HG03095 (cell line): ENCODE results near the gene WDR70.
"Not testable (repeated sequence)": the region's sequence is repeated elsewhere in the genome, so short reads cannot be mapped to it uniquely, and the experiment has no call there.

Experiments used
- ATAC-seq: cut with Tn5 transposase; IDR thresholded peaks from one replicate; pipeline ENCODE4 v1.9.1; 2021; ENCODE audit warnings: moderate library complexity; ENCODE audit not compliant: unreplicated experiment

The WDR70 gene

DNA sequence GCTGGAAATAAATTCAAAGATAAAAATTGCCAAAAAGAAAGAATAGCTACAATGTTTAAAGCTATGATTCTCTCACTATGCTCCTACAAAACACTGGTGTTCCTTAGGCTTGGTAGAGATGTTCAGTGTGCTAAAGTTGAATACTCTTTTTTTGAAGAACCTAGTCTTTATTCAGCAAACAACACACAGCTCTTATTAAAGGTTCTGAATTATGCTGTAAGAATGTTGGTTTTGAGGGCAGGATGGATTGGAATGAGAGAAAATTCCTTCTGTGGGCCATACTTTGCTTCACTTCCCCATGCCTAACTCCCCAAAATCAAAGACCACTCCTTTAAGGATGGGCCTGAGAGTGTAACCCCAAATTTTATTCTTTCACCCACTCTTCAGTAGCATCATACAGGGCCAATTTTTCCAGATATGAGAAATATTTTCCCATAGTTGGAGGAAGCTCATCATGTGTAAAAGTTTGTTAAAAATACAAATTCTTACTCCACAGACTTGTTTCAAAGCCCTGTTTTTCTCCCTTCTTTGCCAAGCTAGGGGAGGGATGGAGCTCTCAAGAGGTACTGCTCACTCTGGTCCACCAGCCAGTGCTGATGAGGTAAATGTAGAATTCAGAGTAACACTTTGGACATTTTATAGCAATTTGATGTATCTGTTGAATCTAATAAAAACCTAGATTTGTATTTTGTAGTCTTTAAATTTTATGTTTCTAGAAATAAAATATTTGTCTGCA is 361.4 kb downstream of the WDR70 start:
- ATAC-seq: no peak

DNA sequence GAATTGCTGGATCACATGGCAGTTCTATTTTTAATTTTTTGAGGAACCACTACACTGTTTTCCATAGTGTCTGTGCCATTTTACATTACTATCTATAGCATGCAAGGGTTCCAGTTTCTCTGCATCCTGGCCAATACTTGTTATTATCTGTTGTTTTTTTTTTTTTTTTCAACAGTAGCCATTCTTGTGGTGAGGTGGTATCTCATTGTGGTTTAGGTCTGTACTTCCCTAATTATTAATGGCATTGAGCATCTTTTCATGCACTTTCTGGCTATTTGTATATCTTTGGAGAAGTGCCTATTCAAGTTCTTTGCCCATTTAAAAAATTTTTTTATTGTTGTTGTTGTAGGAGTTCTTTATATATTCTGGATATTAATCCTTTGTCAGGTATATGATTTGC is 363.0 kb downstream of the WDR70 start:
- no peak for ATAC-seq

DNA sequence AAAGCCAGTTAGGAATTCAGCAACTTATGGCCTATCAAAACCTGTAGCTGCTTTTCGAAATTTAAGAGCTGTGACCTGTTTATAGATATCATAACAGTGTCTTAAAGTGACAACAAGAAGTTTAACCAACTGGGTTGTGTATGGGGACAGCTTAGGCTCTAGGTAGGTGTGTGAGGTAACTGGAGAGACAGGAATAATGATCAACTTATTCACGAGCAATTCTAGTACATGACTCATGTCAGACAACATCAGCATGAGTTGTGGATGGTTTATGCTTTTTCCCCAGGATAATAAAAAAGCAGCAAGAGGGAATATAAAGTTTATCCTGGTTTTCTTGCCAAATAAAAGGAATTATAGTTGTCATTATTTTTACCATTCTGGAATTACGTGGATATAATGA is 372.1 kb downstream of the WDR70 start:
- no peak for ATAC-seq

DNA sequence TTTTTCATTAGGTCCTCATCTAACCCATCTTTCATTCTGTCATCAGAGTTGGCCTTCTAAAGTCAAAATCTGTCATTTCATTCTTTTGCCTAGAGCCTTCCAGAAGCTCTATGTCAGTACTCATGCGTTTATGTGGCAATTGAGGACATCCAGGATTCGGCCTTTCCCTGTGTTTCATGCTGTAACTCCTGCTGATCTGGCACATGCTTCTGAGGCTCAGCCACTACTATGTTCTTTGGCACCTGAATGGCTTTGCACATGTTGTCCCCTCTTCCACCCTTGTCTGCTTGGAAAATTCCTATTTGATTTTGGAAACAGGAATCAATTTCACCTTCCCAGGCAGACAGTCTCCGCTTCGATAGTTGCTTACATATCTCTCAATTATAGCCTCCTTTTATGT is 375.9 kb downstream of the WDR70 start:
- no peak for ATAC-seq

DNA sequence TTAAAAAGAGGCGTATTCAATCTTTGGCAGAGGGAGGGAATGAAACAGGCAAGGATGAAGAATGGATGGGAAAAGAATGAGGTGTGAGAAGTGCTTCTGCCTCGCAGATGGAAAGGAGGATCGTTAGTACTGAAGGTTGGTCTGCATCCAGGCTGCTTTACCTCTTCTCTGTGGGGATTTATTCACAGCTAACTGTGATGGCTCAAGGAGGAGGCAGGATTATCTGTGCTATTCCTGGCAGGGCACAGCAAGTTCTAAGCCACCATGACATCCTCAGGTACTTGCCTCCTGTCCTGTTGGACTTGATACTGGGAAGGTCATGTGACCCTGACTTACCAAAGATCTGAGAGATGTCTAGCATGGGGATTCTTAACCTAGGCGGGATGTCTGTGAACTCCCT is 376.5 kb downstream of the WDR70 start:
- ATAC-seq: no peak

DNA sequence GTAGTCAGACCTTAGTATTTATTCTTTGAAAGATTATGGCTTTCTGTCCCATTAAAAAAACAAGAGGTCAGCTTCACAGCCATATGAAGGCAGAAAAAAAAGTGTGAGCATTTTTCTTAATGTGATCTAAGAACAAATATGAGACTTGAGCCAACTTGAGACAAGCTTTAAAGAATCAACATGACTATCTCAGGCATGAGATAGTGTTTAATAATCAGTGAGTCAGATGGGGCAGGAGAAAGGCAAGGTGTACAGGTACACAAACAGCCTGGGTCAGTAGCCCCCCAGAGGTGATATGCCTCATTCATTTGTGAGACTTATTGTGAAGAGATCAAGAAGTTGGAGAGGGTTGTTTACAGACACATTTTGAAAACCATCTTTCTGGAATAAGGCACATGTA is 377.1 kb downstream of the WDR70 start:
- no peak for ATAC-seq

DNA sequence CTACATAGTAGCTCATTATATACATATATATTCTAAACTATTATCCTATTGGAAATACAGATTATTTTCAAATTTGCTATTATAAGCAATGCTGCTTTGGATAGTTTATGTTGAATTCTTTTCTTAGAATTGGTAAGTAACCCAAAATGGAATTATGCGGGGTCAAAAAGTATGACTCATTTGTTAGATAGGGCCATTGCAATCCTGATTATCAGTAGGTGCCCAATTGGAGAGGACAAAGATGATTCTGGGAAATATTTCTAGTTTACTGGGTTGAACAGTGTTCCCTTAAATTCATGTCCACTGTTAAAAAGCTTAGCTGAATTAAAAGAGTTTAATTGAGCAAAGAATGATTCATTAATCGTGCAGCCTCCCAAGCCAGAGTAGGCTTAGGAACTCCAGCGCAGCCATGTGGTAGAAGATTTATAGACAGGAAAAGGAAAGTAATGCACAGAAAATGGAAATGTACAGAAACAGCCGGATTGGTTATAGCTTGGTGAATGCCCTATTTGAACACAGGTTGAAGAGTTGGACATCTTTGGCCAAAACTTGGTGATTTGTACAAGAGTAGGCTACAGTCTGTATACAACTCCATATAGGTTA is 379.0 kb downstream of the WDR70 start:
- no peak for ATAC-seq

DNA sequence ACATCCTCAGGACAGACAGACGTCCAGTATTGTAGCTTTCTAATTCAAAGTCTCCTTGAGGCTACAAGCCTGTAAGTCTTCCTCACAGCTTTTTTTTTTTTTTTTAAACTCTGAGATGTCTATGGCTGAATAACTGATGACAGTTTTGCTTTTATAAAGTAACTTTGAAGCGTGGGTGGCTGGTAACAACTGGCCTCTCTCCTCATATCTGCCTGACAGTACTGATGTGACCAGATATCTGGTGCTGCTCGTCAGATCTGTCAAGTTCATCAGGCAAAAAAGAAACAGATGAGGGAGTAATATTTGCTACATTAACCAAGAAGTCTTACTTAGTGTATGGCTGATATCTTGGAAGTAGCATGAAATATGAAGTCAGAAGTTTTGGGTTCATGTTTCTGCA is 388.1 kb downstream of the WDR70 start:
- no peak for ATAC-seq

DNA sequence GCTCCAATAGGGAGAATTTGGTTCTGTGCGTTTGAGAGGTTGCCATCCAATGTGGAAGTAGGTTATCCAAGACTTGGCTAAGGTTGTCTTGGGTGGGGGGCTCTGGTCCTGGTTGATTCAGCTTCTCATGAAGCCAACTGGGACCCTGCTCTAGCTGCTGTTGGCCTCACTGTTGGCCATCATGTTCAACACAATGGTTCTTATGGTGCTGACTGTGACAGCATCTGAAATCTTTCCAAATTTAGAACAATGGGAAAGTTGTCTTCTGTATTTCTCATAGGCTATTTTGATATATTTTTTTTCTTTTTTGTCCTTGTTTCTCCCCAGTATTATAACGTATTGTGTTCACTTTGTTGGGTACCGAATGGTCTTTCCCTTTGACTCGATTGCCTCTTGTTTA is 388.8 kb downstream of the WDR70 start:
- ATAC-seq: no peak

DNA sequence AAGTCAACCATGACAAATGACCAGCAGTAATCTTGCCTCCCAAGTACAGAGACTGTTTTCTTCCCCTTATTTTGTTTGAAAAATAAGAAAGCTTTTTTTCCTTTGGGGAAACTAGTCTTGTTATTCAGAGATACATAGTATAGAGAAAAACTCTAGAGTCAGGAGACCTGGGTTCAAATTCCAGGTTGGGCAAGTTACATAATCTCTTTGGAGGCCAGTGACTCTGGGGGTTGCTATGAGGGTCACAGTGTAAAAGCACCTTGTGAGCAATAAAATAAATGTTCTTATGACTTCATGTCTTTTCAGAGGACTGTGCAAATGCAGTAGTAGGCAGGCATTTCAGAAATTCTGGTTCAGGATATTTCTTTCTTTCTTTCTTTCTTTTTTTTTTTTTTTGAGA is 389.3 kb downstream of the WDR70 start:
- no peak for ATAC-seq

DNA sequence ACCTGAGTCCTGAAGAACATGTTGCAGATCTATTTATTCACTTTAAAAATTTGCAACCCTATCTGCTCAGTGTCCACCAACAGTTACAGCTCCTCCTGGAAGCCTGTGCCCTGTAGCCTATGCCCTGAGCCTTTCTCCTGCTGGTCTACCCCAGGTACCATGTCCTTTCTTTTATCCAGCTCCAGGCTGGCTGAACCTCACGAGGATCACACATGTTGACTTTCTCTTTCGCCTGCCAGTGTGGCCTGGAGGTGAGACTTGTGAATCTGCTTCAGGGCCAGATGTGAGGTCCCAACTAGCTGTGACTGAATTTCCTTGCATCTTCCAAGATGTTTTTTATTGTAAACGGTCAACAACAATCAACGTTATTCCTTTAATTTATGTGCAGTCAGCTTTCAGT is 390.0 kb downstream of the WDR70 start:
- ATAC-seq: no peak

DNA sequence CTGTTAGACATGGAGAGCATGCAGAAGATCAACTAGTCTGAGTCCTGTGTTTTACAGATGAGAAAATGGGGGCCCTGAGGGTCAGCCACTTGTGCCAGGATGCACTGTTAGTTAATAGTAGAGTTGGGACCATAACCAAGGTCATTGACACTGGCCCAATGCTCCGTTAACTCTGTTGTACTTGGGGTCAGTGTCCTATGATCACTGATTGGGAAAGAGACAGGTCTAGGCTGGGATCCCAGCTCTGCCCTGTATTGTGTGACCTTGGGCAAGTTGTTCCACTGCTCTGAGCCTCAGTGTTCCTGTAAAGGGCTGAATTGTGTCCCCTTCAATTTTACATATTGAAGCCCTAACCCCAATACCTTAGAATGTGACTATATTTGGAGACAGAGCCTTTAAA is 390.7 kb downstream of the WDR70 start:
- no peak for ATAC-seq

DNA sequence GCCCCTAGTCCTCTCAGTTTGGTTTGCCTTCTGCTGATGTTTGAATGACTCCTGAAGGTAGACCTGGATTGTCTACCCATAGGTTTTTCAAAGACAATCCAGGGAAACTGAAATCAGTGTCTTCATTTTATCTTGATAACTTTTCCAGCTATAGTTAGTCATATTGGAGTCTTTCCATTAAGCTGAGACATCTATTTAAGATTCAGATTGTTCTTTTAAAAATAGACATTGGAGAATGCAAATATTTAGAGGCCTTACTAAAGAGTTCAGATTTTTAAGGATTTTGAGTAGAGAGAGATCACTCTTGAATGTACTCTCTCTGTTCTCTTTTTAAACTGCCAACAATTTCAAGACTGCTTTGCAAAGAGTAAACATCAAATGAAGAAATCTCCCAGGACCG is 391.7 kb downstream of the WDR70 start:
- no peak for ATAC-seq

DNA sequence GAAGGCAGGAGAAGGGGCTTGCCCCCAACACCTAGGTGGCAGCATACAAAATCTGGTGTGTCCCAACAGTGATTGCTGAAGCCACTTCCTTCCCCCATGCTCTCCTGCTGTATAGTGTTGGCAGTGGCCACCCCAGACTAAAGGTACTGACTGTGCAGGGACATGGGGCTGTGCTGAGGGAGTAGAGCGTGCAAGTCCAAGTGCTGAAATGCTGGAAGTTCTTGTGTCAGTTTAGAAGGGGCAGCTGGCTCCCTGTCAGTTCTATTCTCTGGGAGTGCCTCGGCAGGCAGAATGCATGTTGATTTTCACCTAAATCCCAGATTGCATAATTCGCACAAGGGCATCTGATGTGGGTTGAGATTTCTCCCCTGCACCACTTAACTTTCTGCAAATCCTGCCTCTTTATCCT is 392.1 kb downstream of the WDR70 start:
- no peak for ATAC-seq

DNA sequence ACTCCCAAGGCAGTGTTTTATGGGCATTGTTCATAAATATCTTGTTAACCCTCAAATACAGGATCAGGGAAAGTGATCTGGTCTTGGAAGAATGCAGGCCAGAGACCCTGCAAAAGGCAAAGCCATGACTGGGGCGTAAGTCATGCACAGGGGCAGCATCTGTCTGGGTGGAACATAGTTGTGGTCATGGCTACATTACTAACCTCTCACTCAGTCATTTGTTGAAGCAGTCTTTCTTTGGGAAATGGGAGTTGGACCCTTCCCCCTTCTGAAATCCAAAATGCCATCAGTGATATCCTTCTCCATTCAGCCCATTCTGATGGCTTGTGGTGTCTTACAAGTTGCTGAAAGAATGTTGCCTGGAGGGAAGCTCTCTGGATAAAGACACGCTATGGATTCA is 392.6 kb downstream of the WDR70 start:
- ATAC-seq: no peak

DNA sequence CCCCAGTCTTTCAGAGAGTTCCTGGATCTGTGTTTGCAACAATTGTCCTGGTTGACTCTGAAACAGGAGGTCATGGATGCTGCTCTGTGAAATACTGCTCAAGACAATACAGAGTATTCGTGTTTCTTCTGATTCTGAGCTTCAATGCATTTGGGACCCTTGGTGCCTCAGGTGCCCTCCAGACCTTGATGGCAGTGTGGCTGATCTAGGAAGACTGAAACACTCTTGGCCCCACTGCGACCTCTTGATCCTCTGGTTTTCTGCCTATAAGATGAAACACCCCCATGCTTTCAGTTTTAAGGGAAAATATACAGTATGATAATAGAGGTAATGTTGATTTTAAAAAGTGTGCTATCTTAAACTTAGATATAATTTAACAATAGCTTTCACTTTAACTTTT is 393.1 kb downstream of the WDR70 start:
- ATAC-seq: no peak

DNA sequence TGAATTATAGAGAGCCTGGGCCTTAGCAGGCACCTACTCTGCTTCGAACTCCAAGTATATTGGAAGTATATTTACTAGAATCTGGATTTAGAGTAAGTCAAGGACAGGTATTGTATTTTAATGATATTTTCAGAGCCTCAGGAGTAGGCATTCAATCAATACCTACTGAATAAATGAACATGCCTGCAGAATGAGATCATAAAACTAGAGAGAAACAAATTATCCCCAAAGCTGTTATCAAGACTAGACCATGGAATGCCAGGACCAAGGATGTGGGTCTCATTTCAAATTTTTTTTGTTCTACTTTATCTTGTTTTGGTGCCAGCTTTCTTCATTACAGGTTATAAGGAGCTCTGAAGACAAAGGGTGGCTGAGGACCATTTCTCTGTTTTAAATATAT is 394.7 kb downstream of the WDR70 start:
- no peak for ATAC-seq

DNA sequence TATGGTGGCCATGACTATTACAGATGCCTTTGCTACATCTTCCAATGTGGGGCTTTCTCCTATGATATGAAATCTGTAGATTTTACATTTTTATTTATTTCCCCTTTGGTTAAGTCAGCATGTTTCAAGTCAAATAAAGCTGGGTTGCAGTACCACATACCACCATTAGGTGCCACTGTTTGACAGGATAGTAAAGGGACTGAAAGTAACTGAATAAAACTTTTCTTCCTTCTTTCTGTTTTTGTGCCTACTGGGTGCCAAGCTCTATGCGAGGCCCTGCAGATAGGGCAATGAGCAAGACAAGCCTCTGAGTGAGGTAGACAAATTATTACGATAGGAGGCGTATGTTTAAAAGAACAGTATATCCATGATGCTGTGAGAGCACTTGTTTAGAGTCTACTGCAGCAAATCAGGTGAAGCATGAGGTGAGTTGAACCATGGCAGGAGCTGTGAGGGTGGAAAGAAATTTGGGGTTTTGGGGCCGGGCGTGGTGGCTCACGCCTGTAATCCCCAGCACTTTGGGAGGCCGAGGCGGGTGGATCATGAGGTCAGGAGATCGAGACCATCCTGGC is 395.9 kb downstream of the WDR70 start:
- ATAC-seq: no peak

DNA sequence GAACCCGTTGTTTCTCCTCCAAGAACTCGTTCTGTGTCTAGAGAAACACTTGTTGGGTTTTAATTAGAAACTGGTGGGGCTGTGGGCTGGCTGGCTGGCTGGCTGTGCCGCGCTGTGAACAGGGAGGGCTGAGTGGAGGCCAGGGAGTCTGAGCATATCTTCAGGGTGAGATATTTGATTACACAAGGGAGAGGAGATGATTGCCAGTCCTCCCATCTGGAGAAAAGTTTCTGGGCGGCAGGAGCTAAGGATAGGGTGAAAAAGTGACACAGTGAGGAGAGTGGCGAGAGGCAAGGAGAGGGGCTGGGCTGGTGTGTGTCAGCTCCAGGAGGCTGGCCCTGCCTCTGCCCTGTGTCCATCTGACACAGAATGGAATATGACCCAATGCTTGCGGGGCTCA is 397.7 kb downstream of the WDR70 start:
- no peak for ATAC-seq

DNA sequence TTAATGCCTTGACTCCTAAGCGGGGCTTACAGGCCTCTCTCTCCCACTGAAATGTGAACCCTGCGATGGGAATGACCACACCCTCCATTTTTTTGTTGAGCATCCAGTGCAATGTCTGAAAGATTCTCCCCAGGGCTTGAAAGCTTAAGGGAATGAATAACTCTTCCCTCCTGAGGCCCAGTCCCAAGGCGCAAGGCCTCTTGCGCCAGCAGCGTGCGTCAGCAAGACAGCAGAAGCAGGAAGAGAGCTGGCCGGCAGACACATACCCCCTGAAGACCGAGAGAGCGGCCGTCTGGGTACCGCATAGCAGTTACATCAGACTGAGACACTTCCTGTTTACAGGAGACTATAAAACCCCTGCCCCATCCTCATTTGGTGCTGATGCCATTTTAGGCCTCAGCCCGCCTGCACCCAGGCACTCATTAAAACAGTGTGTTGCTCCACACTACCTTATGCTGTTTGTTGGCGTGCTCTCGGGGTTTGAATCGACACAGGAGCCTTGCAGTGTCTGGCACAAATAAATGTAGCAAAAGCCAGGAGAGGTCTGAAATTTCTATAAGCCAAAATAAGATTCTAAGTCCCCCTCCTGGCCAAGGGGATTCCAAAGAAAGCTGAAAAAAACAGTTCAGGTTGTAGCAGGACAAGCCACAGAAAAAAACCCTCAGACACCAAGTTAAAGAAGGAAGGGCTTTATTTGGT is 398.5 kb downstream of the WDR70 start:
- ATAC-seq: no peak

DNA sequence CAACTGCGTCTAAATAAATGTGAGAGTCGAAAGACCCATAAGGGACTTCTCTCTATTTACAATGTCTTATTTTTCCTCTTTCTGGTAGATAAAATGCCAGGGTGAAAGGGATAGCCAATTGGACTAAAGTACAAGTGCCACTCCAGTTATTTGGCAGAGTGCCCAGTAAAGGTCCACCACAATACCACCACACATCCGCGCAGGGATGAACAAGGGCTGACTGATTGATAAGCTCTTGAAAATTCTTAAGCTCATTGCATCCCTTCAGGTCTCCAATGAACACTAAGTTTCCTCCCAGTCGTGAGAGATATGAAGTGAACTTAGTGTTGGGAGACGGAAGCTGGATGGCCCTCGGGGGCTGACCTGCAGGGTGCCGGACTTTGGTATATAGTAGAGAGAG is 402.3 kb downstream of the WDR70 start:
- not testable (repeated sequence) for ATAC-seq

DNA sequence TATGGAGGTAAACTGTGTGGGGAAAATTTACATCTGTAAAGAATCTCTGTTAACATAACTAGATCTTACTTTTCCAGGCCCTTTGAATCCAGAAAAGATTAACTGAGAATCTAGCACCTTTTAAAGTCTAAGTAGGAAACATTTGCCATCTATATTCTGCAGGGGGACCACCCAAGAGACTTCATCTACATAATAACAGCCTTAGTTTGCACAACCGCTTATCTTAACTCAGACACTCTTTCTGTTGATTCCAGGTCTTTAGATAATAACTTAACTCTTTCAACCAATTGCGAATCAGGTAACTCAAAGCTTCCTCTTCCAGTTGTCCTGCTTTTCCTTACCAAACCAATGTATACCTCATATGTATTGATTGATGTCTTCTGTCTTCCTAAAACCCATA is 407.3 kb downstream of the WDR70 start:
- no peak for ATAC-seq
